A673 (cell line): ENCODE results near the gene SLC1A4. TPM values are rescaled to one million over a fixed set of nuclear protein-coding genes. Genes with fewer than 3 reads are reported as not detected.

Source experiments
- BruUV-seq: library from RNA; stranded (reverse); fragments of 400-500 nt; replicated peaks from 2 replicates; lab custom pipeline; 2021; lab: Mats Ljungman, UMichigan
- CTCF ChIA-PET: fragments of 300-600 bp; sonication (Branson Sonifier 250); formaldehyde crosslinking; loops from one replicate; lab custom pipeline; 2022; ENCODE audit warnings: antibody characterized with exemption; lab: Charles Lee
- POLR2A ChIA-PET: fragments of 300-600 bp; sonication (Branson Sonifier 250); formaldehyde crosslinking; loops from one replicate; lab custom pipeline; 2022; ENCODE audit warnings: antibody characterized with exemption; ENCODE audit not compliant: low non-redundant PET; lab: Charles Lee
- DNase-seq: peaks from one replicate; pipeline ENCODE4 v3.0.0-alpha.2; 2015; ENCODE audit warnings: low spot score
- H3K27ac ChIP-seq: fragments of 200-600 bp; sonication (generic); 2 replicates; pipeline ENCODE4 v1.5.1; 2016; ENCODE audit warnings: mixed run types, low read depth, mild to moderate bottlenecking, mixed read lengths, antibody characterized with exemption, low read length; ENCODE audit not compliant: poor library complexity, severe bottlenecking
- H3K27me3 ChIP-seq: fragments of 200-600 bp; sonication (generic); replicated peaks from 2 replicates; pipeline ENCODE4 v1.6.1; 2017; ENCODE audit warnings: mixed run types, low read depth, mild to moderate bottlenecking, mixed read lengths, antibody characterized with exemption, low read length; ENCODE audit not compliant: insufficient read depth, poor library complexity
- H3K36me3 ChIP-seq: fragments of 200-600 bp; sonication (generic); 2 replicates; pipeline ENCODE4 v1.6.1; 2016; ENCODE audit warnings: mixed run types, mild to moderate bottlenecking, mixed read lengths, antibody characterized with exemption, low read length; ENCODE audit not compliant: insufficient read depth, poor library complexity, severe bottlenecking
- H3K4me1 ChIP-seq: fragments of 200-600 bp; sonication (generic); 2 replicates; pipeline ENCODE4 v1.6.1; 2017; ENCODE audit warnings: mixed run types, mild to moderate bottlenecking, mixed read lengths, antibody characterized with exemption, low read length; ENCODE audit not compliant: insufficient read depth, poor library complexity, severe bottlenecking
- H3K4me3 ChIP-seq: fragments of 200-600 bp; sonication (generic); 2 replicates; pipeline ENCODE4 v1.5.1; 2016; ENCODE audit warnings: low read depth, mixed run types, mild to moderate bottlenecking, mixed read lengths, low read length; ENCODE audit not compliant: poor library complexity, severe bottlenecking
- H3K9me3 ChIP-seq: fragments of 200-600 bp; sonication (generic); 2 replicates; pipeline ENCODE4 v1.6.1; 2016; ENCODE audit warnings: mixed run types, low read depth, mild to moderate bottlenecking, mixed read lengths, antibody characterized with exemption, low read length; ENCODE audit not compliant: poor library complexity, severe bottlenecking
- EZH2 ChIP-seq: fragments of 200-600 bp; sonication (generic); IDR thresholded peaks from 2 replicates; pipeline ENCODE4 v1.6.1; 2017; ENCODE audit warnings: borderline replicate concordance, low read depth, mild to moderate bottlenecking, mixed read lengths, antibody characterized with exemption, low read length; ENCODE audit not compliant: poor library complexity, severe bottlenecking
- intact Hi-C: fragments of 100-400 bp; cut with micrococcal nuclease; formaldehyde crosslinking; loops from one replicate; pipeline ENCODE4 v1.10.0; 2022; ENCODE audit not compliant: unreplicated experiment
- total RNA-seq: library from RNA; stranded (reverse); gene quantifications from 2 replicates; pipeline ENCODE4 v1.2.3, GENCODE V29; 2021
- TF ChIP-seq, protein P1 (sequence below): fragments of 300-800, 200-600 bp; sonication (generic); conservative IDR thresholded peaks from 2 replicates; pipeline ENCODE4 v1.5.1; 2017; ENCODE audit warnings: low read depth, mild to moderate bottlenecking, antibody characterized with exemption, low read length, moderate library complexity, mixed read lengths

Gene SLC1A4
- total RNA-seq, 1 experiment from 2014 or later = 78.1 TPM

GRCh38 chr2:65023742-65024141, 34.5 kb downstream of the SLC1A4 start:
- BruUV-seq = no TSS peak
- Histone ChIP-seq H3K27ac (peak overlapping the region; percentile 14), H3K4me1 (peaks cover 6% of the 10 kb centered on the region), H3K27me3 (no peaks in the 10 kb centered on the region), H3K9me3 (no peaks in the 10 kb centered on the region), H3K36me3 (peaks cover 38% of the 10 kb centered on the region), H3K4me3 (no peak overlapping the region)
- intact Hi-C loops = no loop called here
- ChIA-PET POLR2A (no interaction called here), CTCF (no interaction called here)
- TF ChIP-seq, protein P1, sequence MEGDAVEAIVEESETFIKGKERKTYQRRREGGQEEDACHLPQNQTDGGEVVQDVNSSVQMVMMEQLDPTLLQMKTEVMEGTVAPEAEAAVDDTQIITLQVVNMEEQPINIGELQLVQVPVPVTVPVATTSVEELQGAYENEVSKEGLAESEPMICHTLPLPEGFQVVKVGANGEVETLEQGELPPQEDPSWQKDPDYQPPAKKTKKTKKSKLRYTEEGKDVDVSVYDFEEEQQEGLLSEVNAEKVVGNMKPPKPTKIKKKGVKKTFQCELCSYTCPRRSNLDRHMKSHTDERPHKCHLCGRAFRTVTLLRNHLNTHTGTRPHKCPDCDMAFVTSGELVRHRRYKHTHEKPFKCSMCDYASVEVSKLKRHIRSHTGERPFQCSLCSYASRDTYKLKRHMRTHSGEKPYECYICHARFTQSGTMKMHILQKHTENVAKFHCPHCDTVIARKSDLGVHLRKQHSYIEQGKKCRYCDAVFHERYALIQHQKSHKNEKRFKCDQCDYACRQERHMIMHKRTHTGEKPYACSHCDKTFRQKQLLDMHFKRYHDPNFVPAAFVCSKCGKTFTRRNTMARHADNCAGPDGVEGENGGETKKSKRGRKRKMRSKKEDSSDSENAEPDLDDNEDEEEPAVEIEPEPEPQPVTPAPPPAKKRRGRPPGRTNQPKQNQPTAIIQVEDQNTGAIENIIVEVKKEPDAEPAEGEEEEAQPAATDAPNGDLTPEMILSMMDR = no peak
- no peak for TF ChIP-seq EZH2
- no peak for DNase-seq

DNA sequence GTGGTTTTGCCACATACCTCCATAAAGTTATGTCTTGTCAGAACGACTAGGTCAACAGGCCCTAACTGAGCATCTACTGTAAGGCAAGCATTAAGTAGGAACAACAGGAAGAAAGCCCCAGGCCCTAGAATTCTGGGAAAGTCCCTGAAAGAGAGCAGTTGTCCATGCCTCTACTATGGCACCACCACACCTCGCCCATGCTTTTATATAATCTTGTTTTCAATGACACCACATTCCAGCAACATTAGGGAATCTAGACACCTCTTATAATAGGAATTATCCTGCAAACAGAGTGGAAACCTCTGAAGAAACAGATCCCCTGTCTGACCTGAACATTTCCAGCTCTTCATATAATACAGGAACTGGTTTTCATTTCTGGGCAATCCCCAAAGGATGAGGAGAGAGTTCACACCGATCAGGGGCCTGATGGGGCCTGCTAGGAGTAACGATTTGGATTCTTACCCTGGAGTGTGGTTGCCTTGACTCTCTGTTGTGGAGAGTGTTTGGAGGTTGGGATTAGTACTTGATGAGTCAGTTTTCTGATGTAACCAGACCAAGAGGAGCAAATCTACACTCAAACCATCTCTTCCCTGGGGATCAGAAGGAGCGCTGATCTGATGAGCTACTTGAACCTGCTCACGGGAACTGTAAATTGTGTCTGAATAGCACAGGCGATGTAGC, 35.1 kb downstream of the SLC1A4 start:
- ChIA-PET POLR2A (no interaction called here), CTCF (interaction anchor here (0.6 kb wide), 1 partner anchor 70 kb away, joined by 5 read pairs; no protein-coding TSS in a partner anchor)
- H3K27me3 ChIP-seq = no peaks in the 10 kb centered on the region
- peaks cover 6% of the 10 kb centered on the region for H3K4me1 ChIP-seq
- H3K36me3 ChIP-seq = peaks cover 32% of the 10 kb centered on the region
- no peaks in the 10 kb centered on the region for H3K9me3 ChIP-seq
- intact Hi-C loops = no loop called here
- TF ChIP-seq, protein P1 = no peak
- no peak for TF ChIP-seq EZH2
- no TSS peak for BruUV-seq
- peak overlapping the region; percentile 14 for H3K27ac ChIP-seq
- peak; percentile 50 for DNase-seq
- no peak overlapping the region for H3K4me3 ChIP-seq

- H3K4me3 ChIP-seq = no peak overlapping the region
- BruUV-seq = no TSS peak
- no peaks in the 10 kb centered on the region for H3K9me3 ChIP-seq
- H3K27ac ChIP-seq = no peak overlapping the region
- peaks cover 22% of the 10 kb centered on the region for H3K36me3 ChIP-seq
- CTCF ChIA-PET = no interaction called here
- intact Hi-C loops = no loop called here
- no peak for DNase-seq
- TF ChIP-seq EZH2 = no peak
- TF ChIP-seq, protein P1 = no peak
- POLR2A ChIA-PET = no interaction called here
- H3K27me3 ChIP-seq = no peaks in the 10 kb centered on the region
- peaks cover 6% of the 10 kb centered on the region for H3K4me1 ChIP-seq
These were observed 36.4 kb downstream of the SLC1A4 start for GRCh38 chr2:65025453-65026123.
